ENCODE measurements around the gene TEKT1.
"Not testable (repeated sequence)": the region's sequence is repeated elsewhere in the genome, so short reads cannot be mapped to it uniquely, and the experiment has no call there.

GRCh38 chr17:6816368-6816767 lies 15.2 kb downstream of the TEKT1 start:
- TF ChIP-seq CTCF (conservative IDR thresholded peaks at IDR 0.05; ENCODE audit: low read depth in 2 of 2); EZH2 (IDR thresholded peaks at IDR 0.05; ENCODE audit: low read depth, unreplicated experiment); ZNF114 (CRISPR knock-in tag; IDR thresholded peaks at IDR 0.05); POLR2AphosphoS5 (IDR thresholded peaks at IDR 0.05; ENCODE audit: low read depth); REST (IDR thresholded peaks at IDR 0.05; ENCODE audit: unreplicated experiment); CREB1 (CRISPR knock-in tag; IDR thresholded peaks at IDR 0.05; ENCODE audit: low read depth); EZH2phosphoT487 (IDR thresholded peaks at IDR 0.05; ENCODE audit: unreplicated experiment); JUNB (IDR thresholded peaks at IDR 0.05; ENCODE audit: unreplicated experiment); NANOG (IDR thresholded peaks at IDR 0.05; ENCODE audit: borderline replicate concordance); ZNF331 (CRISPR knock-in tag; IDR thresholded peaks at IDR 0.05; ENCODE audit: low read depth); ETS1 (IDR thresholded peaks at IDR 0.05); ZNF462 (CRISPR knock-in tag; IDR thresholded peaks at IDR 0.05); STAT1 (IDR thresholded peaks at IDR 0.05; ENCODE audit: unreplicated experiment): not testable (repeated sequence)

Measured in GM23338 (cell line).